H1 (cell line): ENCODE results near the gene SUSD1. TPM values are rescaled to one million over a fixed set of nuclear protein-coding genes. Genes with fewer than 3 reads are reported as not detected.

Source experiments
- NRF1 ChIP-seq: IDR thresholded peaks from 2 replicates; pipeline ENCODE4 v1.6.1; 2011; ENCODE audit warnings: mild to moderate bottlenecking, low read depth, low read length, improper control_type of control experiment
- polyA plus RNA-seq, 7 experiments: library from polyadenylated mRNA; depleted of rRNA in 3 of 7; stranded (reverse) in 5 of 7; unstranded in 2 of 7; fragments of >200 nt in 5 of 7; fragments of 200-250 nt in 2 of 7; gene quantifications; 1 replicate in 5 of 7; 2 replicates in 1 of 7; 4 replicates in 1 of 7; pipeline versions ENCODE4 v1.2.1 to v1.2.3, GENCODE V29; 2011 to 2013; ENCODE audit warnings: missing spikeins in 2 of 7, mixed read lengths in 2 of 7
- total RNA-seq: library from RNA; stranded (reverse); fragmentation: NEBNext Ultra II Directional; extraction: Animal tissue kit (Norgen Biotek cat#: 25700); gene quantifications from 2 replicates; pipeline ENCODE4 v1.2.1, GENCODE V29; 2021

SUSD1 gene
- total and polyA plus RNA-seq, 2 of the 8 experiments (the other 6 are each of a cell fraction or from before 2014, with no cell fraction given) = 2.8 to 7.2 TPM

- no peak for TF ChIP-seq NRF1
Measured at GRCh38 chr9:112093870-112094216, 81.3 kb downstream of the SUSD1 start (continued).
